HG03520 (cell line): Measurements from ENCODE around the gene MAG.
"Not testable (repeated sequence)": the region's sequence is repeated elsewhere in the genome, so short reads cannot be mapped to it uniquely, and the experiment has no call there.

Source experiments
- ATAC-seq: cut with Tn5 transposase; IDR thresholded peaks from one replicate; pipeline ENCODE4 v1.9.1; 2021; ENCODE audit warnings: mild to moderate bottlenecking, moderate library complexity; ENCODE audit not compliant: unreplicated experiment

The MAG gene

DNA sequence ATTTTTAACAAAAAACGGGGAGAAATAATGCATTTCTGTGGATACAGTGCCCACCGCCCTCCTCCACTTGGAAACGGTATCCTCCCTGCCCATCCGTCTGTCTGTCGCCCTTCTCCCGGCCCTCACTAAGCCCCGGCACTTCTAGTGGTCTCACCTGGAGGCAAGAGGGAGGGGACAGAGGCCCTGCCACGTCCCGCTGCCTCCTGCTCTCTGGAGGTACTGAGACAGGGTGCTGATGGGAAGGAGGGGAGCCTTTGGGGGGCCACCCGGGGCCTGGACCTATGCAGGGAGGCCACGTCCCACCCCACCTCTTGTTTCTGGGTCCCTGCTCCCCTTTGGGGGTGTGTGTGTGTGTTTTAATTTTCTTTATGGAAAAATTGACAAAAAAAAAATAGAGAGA is 12.6 kb upstream of the MAG start:
- ATAC-seq, result no peak

DNA sequence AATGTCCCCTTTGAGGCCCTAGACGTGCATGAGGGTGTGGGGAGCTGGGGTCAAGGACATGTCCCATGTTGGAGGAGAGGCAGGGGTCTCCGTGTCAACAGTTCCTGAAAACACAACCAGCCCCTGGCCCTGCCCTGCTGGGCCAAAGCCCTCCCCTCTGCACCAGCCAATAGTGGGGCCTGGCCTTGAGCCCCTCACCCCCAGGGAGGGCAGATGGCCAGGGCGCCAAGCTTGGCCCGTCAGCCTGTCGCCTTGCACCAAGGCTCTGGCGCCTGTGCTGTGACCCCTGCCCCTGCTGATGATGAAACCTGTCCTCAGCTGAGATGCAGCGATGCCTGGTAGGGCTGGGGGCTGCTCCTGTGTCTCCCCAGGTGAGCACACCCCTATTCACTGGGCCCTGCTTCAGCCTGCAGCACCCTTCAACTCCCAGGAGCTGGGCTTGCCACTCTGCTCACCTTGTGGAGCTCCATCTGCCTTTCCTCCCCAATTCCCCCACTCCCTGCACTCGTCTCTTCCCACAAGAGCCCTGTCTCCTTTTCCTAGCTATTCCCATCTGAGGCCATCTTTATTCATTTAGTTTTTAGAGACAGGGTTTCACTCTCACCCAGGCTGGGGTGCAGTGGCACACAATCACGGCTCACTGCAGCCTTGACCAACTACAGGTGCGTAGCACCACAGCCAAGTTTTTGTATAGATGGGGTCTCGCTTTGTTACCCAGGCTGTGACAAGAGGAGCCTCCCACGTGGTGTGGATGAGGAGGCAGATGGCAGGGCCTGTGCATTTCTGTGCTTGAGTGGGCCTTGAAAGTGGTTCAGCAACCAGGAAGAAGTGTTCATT is 11.8 kb upstream of the MAG start:
- ATAC-seq, result no peak

DNA sequence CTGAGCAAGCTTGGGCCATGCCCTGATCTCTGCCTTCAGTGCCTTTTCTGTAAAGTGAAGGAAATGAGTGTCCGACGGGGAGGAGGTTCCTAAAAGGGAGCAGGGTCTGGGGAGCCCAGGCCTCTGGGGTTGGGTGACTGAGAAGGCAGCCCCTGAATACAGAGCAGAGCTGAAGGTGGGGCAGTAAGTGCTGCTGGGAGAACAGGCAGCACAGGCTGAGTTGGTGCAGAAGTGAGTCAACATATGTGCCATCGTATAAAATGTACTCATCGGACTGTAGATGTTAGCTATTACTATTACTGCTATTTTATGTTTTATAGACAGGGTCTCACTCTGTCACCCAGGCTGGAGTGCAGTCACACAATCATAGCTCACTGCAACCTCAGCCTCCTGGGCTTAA is 10.7 kb upstream of the MAG start:
- no peak for ATAC-seq

DNA sequence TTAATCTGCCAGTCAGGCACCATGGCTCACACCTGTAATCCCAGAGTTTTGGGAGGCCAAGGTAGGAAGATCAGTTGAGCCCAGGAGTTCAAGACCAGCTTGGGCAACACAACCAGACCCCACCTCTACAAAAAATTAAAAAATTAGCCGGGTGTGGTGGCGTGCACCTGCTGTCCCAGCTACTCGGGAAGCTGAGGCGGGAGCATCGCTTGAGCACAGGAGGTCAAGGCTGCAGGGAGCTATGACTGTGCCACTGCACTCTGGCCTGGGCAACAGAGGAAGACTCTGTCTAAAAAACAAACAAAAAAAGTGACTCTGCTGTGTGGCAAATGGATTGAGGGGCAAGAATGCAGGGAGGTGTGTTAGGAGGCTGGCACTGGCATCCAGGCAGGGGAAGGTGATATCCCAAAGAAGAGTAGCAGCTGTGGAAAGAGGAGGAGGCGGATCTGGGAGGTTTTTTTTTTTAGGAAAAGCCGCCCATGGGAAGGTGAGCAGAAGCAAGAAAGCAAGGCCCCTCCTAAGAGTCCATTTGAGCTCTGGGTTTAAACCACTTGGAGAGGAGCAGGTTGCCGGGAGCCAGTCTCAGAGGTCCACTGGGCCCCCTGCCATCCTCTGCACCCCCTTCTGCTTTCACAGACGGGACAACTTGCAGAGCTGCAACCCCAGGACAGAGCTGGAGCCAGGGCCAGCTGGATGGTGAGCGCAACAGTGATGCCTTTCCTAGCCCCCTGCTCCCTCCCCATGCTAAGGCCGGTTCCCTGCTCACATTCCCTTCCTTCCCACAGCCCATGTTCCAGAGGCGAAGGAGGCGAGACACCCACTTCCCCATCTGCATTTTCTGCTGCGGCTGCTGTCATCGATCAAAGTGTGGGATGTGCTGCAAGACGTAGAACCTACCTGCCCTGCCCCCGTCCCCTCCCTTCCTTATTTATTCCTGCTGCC is 7.5 kb upstream of the MAG start:
- ATAC-seq, result no peak

DNA sequence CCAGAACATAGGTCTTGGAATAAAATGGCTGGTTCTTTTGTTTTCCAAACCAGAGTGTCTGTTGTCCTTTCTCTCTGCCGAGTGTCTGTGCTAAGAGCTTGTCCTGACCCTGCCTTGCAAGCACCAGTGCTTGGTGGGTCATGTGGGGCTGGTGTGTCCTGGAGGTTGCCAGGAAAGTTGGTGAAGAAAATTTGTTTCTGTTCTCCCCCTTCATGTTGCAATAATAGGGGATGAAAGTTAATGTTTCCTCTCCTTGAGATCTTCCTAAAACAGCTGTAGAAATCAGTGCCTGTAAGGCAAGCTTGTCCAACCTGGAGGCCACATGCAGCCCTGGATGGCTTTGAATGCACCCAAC is 6.9 kb upstream of the MAG start:
- no peak for ATAC-seq

DNA sequence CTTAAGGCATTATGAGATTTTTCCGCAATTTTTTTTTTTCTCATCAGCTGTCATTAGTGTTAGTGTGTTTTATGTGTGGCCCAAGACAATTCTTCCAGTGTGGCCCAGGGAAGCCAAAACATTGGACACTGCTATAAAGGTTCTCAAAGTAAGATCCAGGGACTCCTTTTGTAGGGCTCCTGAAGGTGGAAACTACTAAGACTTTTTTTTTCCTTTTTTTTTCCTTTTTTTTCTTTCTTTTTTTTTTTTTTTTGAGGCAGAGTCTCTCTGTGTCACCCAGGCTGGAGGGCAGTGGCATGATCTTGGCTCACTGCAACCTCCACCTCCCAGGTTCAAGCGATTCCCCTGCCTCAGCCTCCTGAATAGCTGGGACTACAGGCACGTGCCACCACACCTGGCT is 6.5 kb upstream of the MAG start:
- not testable (repeated sequence) for ATAC-seq

DNA sequence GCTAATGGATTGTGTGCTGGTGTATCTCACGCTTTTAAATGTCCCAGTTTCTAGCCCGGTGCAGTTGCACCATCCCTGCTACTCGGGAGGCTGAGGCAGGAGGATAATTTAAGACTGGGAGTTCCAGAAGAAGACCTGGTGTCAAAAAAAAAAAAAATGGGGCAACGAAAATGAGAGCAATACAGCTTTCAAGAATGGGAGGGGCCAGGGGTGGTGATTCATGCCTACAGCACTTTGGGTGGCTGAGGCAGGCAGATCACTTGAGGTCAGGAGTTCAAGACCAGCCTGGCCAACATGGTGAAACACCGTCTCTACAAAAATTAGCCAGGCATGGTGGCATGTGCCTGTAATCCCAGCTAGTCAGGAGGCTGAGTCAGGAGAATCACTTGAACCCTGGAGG is 5.9 kb upstream of the MAG start:
- ATAC-seq, result not testable (repeated sequence)

DNA sequence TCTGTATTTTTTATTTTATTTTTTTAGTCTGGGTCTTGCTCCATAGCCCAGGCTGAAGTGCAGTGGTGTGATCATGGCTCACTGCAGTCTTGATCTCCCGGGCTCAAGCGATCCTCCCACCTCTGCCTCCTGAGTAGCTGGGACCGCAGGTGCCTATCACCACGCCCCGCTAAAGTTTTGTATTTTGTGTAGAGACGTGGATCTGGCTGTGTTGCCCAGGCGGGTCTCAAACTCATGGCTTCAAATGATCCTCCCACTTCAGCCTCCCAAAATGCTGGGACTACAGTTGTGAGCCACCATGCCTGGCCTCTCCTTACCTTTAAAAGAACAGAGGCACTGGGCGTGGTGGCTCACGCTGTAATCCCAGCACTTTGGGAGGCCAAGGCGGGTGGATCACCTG is 4.2 kb upstream of the MAG start:
- ATAC-seq, result no peak

DNA sequence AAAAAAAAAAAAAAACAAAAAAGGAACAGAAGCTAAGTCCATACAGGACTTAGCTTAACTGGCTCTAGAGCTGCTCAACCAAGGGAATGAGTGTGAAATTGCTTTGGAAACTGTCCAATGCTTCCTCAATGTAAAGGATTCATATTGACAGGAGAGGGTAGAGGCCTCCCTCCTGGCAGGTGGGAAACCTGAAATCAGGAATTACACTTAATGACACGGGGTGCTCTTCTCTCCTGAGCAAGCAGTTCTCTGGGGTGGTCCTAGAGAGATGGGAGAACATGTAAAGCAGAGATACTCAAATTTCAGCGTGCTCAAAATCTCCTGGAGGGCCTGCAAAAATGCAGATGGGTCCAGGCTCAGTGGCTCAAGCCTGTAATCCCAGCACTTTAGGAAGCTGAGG is 3.6 kb upstream of the MAG start:
- no peak for ATAC-seq

DNA sequence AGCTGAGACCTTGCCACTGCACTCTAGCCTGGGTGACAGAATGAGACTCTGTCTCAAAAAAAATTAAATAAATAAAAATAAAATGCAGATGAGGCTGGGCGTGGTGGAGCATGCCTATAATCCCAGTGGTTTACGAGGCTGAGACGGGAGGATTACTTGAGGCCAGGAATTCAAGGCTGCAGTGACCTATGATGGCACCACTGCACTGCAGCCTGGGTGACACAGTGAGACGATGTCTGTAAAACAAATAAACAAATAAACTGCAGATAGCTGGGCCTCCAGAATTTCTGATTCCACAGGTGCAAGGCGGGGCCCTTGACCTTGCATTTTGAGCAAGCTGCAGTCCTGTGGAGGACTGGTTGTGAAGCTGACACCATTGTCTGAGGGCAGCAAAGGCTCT is 3.1 kb upstream of the MAG start:
- ATAC-seq, result no peak

DNA sequence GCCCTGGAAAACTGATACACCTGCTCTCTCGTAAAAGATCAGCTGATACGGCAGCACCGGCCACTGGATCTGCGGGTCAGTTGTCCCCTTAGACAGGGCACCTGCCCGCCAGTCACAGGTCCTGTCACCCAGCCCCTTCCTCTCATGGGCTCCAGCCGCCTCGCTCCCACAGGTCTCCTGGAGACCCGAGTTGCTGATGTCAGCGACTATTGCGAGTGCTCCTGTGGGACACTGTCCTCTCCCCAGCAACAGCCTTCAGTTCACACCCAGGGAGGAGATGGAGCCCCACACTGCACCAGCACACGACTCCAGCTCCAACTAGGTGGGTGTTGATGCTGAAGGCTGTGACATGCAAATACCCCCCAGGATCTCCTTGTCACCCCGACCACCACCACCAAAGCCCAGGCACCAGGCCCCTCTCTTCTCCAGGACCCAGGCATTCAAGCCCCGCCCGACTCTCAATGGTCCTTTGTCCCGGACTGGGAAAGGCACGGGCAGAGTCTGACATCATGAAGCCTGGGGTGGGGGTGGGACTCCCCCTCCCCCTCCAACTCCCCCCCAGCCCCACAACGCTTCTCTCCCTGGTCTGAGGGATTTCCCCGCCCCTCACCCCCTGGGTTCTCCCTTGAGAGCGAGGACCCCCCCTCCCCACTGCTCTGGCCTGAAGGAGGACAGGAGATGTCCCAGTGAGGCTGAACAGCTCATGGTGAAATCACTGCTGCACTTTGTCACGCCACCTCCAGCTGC is 1.4 kb upstream of the MAG start:
- ATAC-seq, result no peak

DNA sequence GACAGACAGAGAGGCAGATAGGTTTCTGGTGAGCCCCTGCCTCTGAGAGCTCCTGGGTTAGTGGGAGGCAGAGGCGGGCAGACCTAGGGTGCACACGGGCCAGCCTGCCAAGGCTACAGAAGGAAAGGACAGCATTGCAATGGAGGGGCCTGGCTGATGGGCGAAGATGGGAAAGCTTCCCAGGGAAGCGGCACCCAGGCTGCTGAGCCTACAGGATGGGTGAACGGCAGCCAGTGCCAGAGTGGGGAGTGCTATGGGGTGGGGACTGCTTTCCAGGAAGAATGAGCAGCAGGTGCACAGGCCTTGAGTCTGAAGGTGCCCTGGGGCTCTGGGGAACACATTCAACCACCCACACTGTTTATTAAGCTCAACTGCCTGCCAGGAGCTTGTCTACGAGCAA is 702 bp upstream of the MAG start:
- ATAC-seq, result no peak

DNA sequence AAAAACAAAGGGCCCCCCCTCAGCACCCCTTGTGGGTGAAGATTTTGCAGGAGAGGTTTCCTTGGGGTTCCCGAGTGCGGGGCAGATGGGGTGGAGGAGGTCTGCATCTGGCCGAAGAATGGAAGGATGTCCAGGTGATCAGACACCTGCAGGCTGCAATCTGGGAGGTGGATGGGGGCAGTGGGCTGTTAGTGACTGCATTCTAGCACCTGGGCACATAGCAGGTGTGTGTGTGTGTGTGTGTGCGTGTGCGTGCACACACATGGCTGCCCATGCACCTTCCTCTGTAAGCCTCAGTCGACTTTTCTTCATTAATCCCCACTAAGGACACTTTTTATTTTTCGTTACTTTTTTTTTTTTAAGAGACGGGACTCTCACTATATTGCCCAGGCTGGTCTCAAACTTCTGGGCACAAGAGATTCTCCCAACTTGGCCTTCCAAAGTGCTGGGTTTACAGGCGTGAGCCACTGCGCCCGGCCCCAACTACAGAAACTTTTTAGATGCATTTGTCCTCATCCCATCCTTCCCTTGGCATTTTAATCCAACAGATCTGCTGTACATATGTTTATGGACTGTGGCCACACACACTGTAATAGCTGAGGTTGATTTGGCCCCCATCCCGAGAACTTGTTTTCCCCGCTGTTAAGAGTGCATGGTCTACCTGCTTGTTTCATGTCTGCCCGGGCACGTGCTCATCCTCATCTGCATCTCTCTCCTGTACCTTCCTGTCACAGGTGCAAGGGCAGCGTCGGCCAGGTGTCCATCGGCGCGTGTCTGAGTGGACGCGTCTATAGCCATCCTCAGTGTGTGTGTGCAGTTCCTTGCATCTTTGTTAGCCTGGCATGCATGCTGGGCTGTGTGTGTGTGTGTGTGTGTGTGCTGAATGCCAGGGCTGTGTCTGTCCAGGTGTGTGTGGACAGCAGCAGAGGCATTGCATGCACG is 731 bp downstream of the MAG start:
- no peak for ATAC-seq

DNA sequence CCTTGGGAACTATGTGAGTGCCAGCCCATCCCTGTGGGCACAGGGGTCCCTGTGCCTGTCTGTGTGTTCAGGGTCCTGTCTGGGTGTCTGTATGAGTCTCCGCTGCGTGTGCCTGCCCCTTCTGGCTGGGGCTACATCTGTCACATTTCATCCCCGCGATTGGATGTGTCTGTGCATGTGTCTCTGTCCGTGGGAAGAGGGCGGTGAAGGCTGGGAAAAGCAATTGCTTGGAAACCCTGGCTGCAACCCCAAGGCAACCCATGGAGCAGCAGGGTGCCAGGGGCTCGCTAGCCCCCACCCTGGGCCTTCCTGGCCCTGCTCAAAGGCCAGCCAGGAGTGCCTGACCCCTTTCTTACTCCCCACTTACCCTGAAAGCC is 1.4 kb downstream of the MAG start:
- no peak for ATAC-seq

DNA sequence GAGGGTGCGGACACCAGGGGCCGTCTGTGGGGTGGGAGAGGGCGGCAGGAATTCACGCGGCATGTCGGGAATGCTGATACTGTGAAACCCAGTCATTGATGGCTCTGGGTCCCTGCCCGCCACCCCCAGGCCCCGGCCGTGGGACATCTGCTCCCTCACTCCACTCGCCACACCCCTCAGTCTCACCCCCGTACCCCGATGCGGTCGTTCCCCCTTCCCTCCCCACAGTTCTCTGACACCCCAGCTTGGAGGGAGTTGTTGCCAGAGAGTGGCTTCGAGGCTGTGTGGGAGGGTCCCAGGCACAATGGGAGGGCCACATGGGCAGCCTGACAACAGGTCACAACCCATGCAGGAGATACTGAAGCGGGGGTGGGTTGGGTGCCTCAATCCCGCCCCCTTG is 1.8 kb downstream of the MAG start:
- no peak for ATAC-seq

DNA sequence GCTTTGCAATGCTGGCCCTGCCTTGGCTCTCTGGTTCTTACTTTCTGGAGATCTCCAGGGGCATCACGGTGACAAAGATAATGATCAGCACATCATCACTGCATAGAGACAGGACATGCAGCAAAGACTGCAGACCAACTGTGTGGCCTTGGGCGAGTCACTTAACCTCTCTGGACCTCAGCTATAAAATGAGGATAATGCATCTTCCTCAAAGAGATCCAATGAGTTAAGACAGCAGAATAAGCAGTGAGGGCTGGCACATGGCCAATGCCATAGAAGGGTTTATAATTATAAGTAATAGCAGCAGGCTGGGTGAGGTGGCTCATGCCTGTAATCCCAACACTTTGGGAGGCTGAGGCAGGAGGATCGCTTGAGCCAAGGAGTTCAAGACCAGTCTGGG is 2.4 kb downstream of the MAG start:
- no peak for ATAC-seq

DNA sequence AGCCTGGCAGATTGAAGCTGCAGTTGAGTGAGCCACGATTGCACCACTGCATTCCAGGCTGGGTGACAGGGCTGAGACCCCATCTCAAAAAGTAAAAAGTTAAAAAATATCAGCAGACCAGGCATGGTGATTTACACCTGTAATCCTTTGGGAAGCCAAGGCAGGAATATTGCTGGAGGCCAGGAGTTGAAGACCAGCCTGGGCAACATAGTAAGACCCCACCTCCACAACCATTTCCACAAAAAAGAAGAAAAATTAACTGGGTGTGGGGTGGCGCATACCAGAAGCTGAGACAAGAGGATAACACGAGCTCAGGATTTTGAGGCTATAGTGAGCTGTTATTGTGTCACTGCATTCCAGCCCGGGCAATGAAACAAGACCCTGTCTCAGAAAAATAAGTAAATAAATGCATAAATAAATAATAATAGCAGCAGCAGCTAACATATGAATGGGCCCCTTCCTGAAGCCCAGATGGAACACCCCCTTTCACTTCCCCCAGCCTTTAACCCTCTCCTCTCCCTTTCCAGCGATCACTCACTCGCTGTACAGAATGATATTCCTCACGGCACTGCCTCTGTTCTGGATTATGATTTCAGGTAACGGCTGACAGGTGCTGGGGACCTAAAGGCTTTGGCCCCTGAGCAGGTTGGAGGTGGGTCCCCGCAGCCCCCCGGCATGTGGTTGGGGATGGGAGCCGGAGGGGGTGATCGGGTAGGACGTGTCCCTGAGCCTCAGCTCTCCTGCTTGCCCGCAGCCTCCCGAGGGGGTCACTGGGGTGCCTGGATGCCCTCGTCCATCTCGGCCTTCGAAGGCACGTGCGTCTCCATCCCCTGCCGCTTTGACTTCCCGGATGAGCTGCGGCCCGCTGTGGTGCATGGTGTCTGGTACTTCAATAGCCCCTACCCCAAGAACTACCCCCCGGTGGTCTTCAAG is 3.2 kb downstream of the MAG start:
- no peak for ATAC-seq

DNA sequence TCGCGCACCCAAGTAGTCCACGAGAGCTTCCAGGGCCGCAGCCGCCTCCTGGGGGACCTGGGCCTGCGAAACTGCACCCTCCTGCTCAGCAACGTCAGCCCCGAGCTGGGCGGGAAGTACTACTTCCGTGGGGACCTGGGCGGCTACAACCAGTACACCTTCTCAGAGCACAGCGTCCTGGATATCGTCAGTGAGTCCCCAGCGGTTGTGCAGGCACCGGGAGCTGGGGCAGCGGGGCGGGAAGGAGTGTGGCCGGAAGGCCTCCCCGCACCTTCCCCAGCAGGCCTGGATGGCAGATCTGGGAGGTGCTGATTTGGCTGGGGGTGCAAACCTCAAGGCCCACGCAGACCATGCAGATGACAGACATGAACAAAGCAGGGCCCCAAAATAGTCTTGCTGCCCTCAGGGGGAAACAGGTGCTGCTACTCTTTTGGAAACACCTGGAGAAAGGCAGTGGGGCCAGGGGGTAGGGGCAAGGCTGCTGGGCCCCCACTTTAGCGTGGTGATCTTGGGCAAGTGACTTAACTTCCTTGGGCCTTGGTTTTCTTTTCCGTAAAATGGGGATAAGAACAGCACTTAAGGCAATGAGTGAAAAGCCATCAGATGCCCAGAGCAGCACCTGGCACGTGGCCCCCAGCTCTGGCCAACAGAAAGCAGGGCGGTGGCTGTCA is 4.0 kb downstream of the MAG start:
- ATAC-seq, result no peak
